OCI-LY1 (cell line): ENCODE measurements around the gene EVC.

Source experiments
- H2AFZ ChIP-seq: fragments of 200-600 bp; sonication (generic), shearing (Covaris generic); 2 replicates; pipeline ENCODE4 v1.6.0; 2014; ENCODE audit warnings: antibody characterized with exemption, mild to moderate bottlenecking, low read length
- H3F3A ChIP-seq: fragments of 200-600 bp; sonication (generic), shearing (Covaris generic); 2 replicates; pipeline ENCODE4 v1.6.0; 2014; ENCODE audit warnings: mild to moderate bottlenecking, antibody characterized with exemption, low read length, moderate library complexity; ENCODE audit not compliant: insufficient read depth
- H3K27ac ChIP-seq: fragments of 200-600 bp; sonication (generic); 2 replicates; pipeline ENCODE4 v1.5.1; 2014; ENCODE audit warnings: low read length, mixed run types, mild to moderate bottlenecking, low read depth; ENCODE audit not compliant: poor library complexity, severe bottlenecking
- H3K27me3 ChIP-seq: fragments of 200-600 bp; sonication (generic); 2 replicates; pipeline ENCODE4 v1.6.0; 2014; ENCODE audit warnings: antibody characterized with exemption, mild to moderate bottlenecking, low read length, moderate library complexity; ENCODE audit not compliant: insufficient read depth
- H3K36me3 ChIP-seq: fragments of 200-600 bp; sonication (generic); 2 replicates; pipeline ENCODE4 v1.6.1; 2014; ENCODE audit warnings: mild to moderate bottlenecking, antibody characterized with exemption, low read length, moderate library complexity, mixed read lengths; ENCODE audit not compliant: insufficient read depth
- H3K4me1 ChIP-seq: fragments of 200-600 bp; sonication (generic); 2 replicates; pipeline ENCODE4 v1.5.1; 2014; ENCODE audit warnings: mild to moderate bottlenecking, low read length, moderate library complexity; ENCODE audit not compliant: insufficient read depth, severe bottlenecking
- H3K4me2 ChIP-seq: fragments of 200-600 bp; sonication (generic), shearing (Covaris generic); 2 replicates; pipeline ENCODE4 v1.6.1; 2014; ENCODE audit warnings: low read length
- H3K4me3 ChIP-seq: fragments of 200-600 bp; sonication (generic); 2 replicates; pipeline ENCODE4 v1.5.1; 2014; ENCODE audit warnings: low read length, low read depth, mild to moderate bottlenecking, mixed read lengths; ENCODE audit not compliant: poor library complexity, severe bottlenecking
- H3K79me2 ChIP-seq: fragments of 200-600 bp; shearing (Covaris generic); 2 replicates; pipeline ENCODE4 v1.6.1; 2016; ENCODE audit warnings: mixed run types, low read length, mixed read lengths; ENCODE audit not compliant: insufficient read depth
- H3K9ac ChIP-seq: fragments of 200-600 bp; sonication (generic), shearing (Covaris generic); 2 replicates; pipeline ENCODE4 v1.6.1; 2014; ENCODE audit warnings: mild to moderate bottlenecking, low read length, mixed read lengths
- H3K9me2 ChIP-seq: fragments of 200-600 bp; sonication (generic), shearing (Covaris generic); 2 replicates; pipeline ENCODE4 v1.6.1; 2014; ENCODE audit warnings: low read depth, mild to moderate bottlenecking, low read length, mixed read lengths
- H3K9me3 ChIP-seq: fragments of 200-600 bp; shearing (Covaris generic); 2 replicates; pipeline ENCODE4 v1.6.1; 2014; ENCODE audit warnings: low read length, mixed read lengths
- H4K20me1 ChIP-seq: fragments of 200-600 bp; sonication (generic), shearing (Covaris generic); 2 replicates; pipeline ENCODE4 v1.6.0; 2016; ENCODE audit warnings: mild to moderate bottlenecking, low read length; ENCODE audit not compliant: insufficient read depth
- EZH2 ChIP-seq: fragments of 200-600 bp; sonication (generic), shearing (Covaris generic); IDR thresholded peaks from 2 replicates; pipeline ENCODE4 v1.8.0; 2017; ENCODE audit warnings: borderline replicate concordance, mixed run types, mild to moderate bottlenecking, antibody characterized with exemption, low read length, moderate library complexity, mixed read lengths
- TF ChIP-seq, protein P1 (sequence below): fragments of 200-600 bp; sonication (generic), shearing (Covaris generic); IDR thresholded peaks from 2 replicates; pipeline ENCODE4 v1.5.1; 2017; ENCODE audit warnings: mild to moderate bottlenecking, antibody characterized with exemption, low read length, moderate library complexity, mixed read lengths

The EVC gene

GRCh38 chr4:5857199-5857598 is 146.2 kb downstream of the EVC start:
- Histone ChIP-seq H3K4me2 (no peak overlapping the region), H3K36me3 (no peaks in the 10 kb centered on the region), H3K27me3 (no peaks in the 10 kb centered on the region), H3K4me1 (no peaks in the 10 kb centered on the region), H4K20me1 (no peaks in the 10 kb centered on the region), H3K9me3 (no peaks in the 10 kb centered on the region), H3K4me3 (no peak overlapping the region), H3K27ac (no peak overlapping the region), H3F3A (no peaks in the 10 kb centered on the region), H2AFZ (no peak overlapping the region), H3K9ac (no peak overlapping the region), H3K79me2 (no peaks in the 10 kb centered on the region), H3K9me2 (no peaks in the 10 kb centered on the region)
- no peak for TF ChIP-seq EZH2
- TF ChIP-seq, protein P1, sequence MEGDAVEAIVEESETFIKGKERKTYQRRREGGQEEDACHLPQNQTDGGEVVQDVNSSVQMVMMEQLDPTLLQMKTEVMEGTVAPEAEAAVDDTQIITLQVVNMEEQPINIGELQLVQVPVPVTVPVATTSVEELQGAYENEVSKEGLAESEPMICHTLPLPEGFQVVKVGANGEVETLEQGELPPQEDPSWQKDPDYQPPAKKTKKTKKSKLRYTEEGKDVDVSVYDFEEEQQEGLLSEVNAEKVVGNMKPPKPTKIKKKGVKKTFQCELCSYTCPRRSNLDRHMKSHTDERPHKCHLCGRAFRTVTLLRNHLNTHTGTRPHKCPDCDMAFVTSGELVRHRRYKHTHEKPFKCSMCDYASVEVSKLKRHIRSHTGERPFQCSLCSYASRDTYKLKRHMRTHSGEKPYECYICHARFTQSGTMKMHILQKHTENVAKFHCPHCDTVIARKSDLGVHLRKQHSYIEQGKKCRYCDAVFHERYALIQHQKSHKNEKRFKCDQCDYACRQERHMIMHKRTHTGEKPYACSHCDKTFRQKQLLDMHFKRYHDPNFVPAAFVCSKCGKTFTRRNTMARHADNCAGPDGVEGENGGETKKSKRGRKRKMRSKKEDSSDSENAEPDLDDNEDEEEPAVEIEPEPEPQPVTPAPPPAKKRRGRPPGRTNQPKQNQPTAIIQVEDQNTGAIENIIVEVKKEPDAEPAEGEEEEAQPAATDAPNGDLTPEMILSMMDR: no peak

- H3K27me3 ChIP-seq: no peaks in the 10 kb centered on the region
- H3K4me2 ChIP-seq: no peak overlapping the region
- no peak overlapping the region for H3K4me3 ChIP-seq
- no peaks in the 10 kb centered on the region for H3F3A ChIP-seq
- H2AFZ ChIP-seq: no peak overlapping the region
- H3K9me3 ChIP-seq: no peaks in the 10 kb centered on the region
- H3K36me3 ChIP-seq: no peaks in the 10 kb centered on the region
- no peak overlapping the region for H3K27ac ChIP-seq
- H3K79me2 ChIP-seq: no peaks in the 10 kb centered on the region
- no peaks in the 10 kb centered on the region for H3K9me2 ChIP-seq
- H4K20me1 ChIP-seq: no peaks in the 10 kb centered on the region
- TF ChIP-seq, protein P1: no peak
- no peak for TF ChIP-seq EZH2
- no peak overlapping the region for H3K9ac ChIP-seq
- H3K4me1 ChIP-seq: no peaks in the 10 kb centered on the region
Measured at GRCh38 chr4:5858020-5858769, 147.2 kb downstream of the EVC start.

DNA sequence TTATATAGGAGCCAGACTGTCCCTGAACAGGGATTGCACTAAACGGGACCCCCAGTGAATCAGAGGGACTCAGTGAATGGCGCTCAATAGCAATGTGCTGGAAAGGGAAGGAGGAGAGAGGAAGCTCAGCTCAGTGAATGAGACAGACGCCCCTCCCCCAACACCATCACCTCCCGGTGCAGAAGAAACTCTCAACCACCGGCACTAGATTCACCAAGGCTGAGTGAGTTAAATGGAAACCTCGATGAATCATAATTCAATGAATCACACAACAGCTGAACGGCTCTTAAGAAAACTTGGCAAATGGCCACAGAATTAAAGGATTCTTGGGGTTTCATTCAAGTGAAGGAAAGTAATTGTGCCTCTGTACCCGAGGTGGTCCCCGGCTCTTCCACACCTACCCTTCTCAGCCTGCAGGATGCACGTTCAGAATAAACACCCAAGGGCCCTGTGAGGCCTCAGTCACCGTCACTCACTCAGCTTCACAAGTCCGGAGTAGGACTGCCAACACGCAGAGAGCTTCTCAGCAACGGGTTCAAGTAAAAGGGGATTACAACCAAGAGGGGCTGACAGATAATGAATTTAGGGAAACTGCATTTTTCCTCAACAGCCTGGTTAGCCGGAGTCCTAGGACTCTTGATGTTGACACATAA is 152.6 kb downstream of the EVC start:
- Histone ChIP-seq H3K9ac (no peak overlapping the region), H3K27ac (no peak overlapping the region), H3K4me1 (no peaks in the 10 kb centered on the region), H3K27me3 (no peaks in the 10 kb centered on the region), H4K20me1 (no peaks in the 10 kb centered on the region), H3K4me3 (no peak overlapping the region), H3K79me2 (no peaks in the 10 kb centered on the region), H3K4me2 (no peak overlapping the region), H2AFZ (no peak overlapping the region), H3K36me3 (no peaks in the 10 kb centered on the region), H3F3A (no peaks in the 10 kb centered on the region), H3K9me3 (no peaks in the 10 kb centered on the region), H3K9me2 (no peaks in the 10 kb centered on the region)
- TF ChIP-seq EZH2: no peak
- TF ChIP-seq, protein P1: no peak
